Right atrium auricular region (tissue), 2 donors: ENCODE data around the gene FURIN. TPM values are rescaled to one million over a fixed set of nuclear protein-coding genes. Genes with fewer than 3 reads are reported as not detected.

Experiments used
- DNase-seq: peaks from one replicate; pipeline ENCODE4 v3.0.0-alpha.2; 2019; ENCODE audit warnings: low spot score
- H3K27ac ChIP-seq, 2 donors: fragments of 200-600 bp; sonication (generic); 1 replicate in 1 of 2; 2 replicates in 1 of 2; pipeline ENCODE4 v1.5.1; 2016 to 2019
- H3K27me3 ChIP-seq, 2 donors: fragments of 200-600 bp; sonication (generic); one replicate each; pipeline versions ENCODE4 v1.5.1 to v1.6.0; 2017 to 2019
- H3K36me3 ChIP-seq: fragments of 200-600 bp; sonication (generic); one replicate; pipeline ENCODE4 v1.5.1; 2016
- H3K4me1 ChIP-seq, 2 donors: fragments of 200-600 bp; sonication (generic); one replicate each; pipeline versions ENCODE4 v1.5.1 to v1.6.0; 2017 to 2019
- H3K4me3 ChIP-seq, 2 donors: fragments of 200-600 bp; sonication (generic); 1 replicate in 1 of 2; 2 replicates in 1 of 2; pipeline ENCODE4 v1.5.1; 2017 to 2019; ENCODE audit warnings: mild to moderate bottlenecking in 1 of 2, moderate library complexity in 1 of 2
- H3K9me3 ChIP-seq, 2 donors: fragments of 200-600 bp; sonication (generic); one replicate each; pipeline ENCODE4 v1.5.1; 2019
- CTCF ChIP-seq, 2 donors: fragments of 200-600 bp; sonication (generic); IDR thresholded peaks; one replicate each; pipeline ENCODE4 v1.5.1; 2019; ENCODE audit warnings: antibody characterized with exemption in 2 of 2
- total RNA-seq, 2 donors: library from RNA; depleted of rRNA; stranded (reverse); fragments of >200 nt; gene quantifications; one replicate each; pipeline ENCODE4 v1.1.0, GENCODE V29; 2016

The FURIN gene
- total RNA-seq, 2 donors from 2014 or later = 57.1 to 82.8 TPM

- Histone ChIP-seq H3K4me1 (peaks cover 0 to 30% of the 10 kb centered on the region in 2 donors), H3K36me3 (peaks cover 27% of the 10 kb centered on the region), H3K27ac (peak overlapping the region; percentile 89 to 96), H3K4me3 (peak overlapping the region; percentile 82 to 87), H3K27me3 (no peaks in the 10 kb centered on the region), H3K9me3 (no peaks in the 10 kb centered on the region)
- peak; percentile 86 to 93 for TF ChIP-seq CTCF (IDR thresholded peaks at IDR 0.05)
- peak; percentile 73 for DNase-seq
Observed at GRCh38 chr15:90902040-90902839, 33.9 kb downstream of the FURIN start.

GRCh38 chr15:90902840-90903732, 34.7 kb downstream of the FURIN start, which contains the start of gene MAN2A2:
Gene MAN2A2 (plus strand): TSS chr15:90903302. CDS start chr15:90904208, 906 bp downstream.
- Histone ChIP-seq H3K4me1 (peaks cover 0 to 38% of the 10 kb centered on the region in 2 donors), H3K9me3 (no peaks in the 10 kb centered on the region), H3K4me3 (peak within 1 kb of the TSS; percentile 82 to 87), H3K27me3 (no peaks in the 10 kb centered on the region), H3K27ac (peak within 1 kb of the TSS; percentile 92 to 96), H3K36me3 (peaks cover 33% of the 10 kb centered on the region)
- no peak for DNase-seq
- peak in 1 of 2 donors; percentile 13 for TF ChIP-seq CTCF (IDR thresholded peaks at IDR 0.05)

- DNase-seq = no peak
- TF ChIP-seq CTCF (IDR thresholded peaks at IDR 0.05) = no peak
- Histone ChIP-seq H3K27ac (peak overlapping the region; percentile 92), H3K4me1 (peaks cover 0 to 47% of the 10 kb centered on the region in 2 donors), H3K4me3 (peak overlapping the region; percentile 82 to 87), H3K27me3 (no peaks in the 10 kb centered on the region), H3K36me3 (peaks cover 38% of the 10 kb centered on the region), H3K9me3 (no peaks in the 10 kb centered on the region)
Observed at GRCh38 chr15:90903733-90904536, 35.5 kb downstream of the FURIN start.

- no peaks in the 10 kb centered on the region for H3K27me3 ChIP-seq
- TF ChIP-seq CTCF (IDR thresholded peaks at IDR 0.05) = no peak
- no peak overlapping the region for H3K4me3 ChIP-seq
- peaks cover 0 to 50% of the 10 kb centered on the region in 2 donors for H3K4me1 ChIP-seq
- DNase-seq = no peak
- H3K27ac ChIP-seq = no peak overlapping the region
- peaks cover 46% of the 10 kb centered on the region for H3K36me3 ChIP-seq
- H3K9me3 ChIP-seq = no peaks in the 10 kb centered on the region
Observed at GRCh38 chr15:90904746-90905145, 36.4 kb downstream of the FURIN start.
